AG09309 (cell line): ENCODE results near the gene TTC31.

ENCODE experiments used
- DNase-seq: peaks from one replicate; pipeline ENCODE4 v3.0.0-alpha.2; 2010; ENCODE audit warnings: low read depth
- H3K4me3 ChIP-seq: 2 replicates; pipeline ENCODE4 v1.5.1; 2011; ENCODE audit warnings: mild to moderate bottlenecking, low read depth, low read length, moderate library complexity; ENCODE audit not compliant: control insufficient read depth
- TF ChIP-seq, protein P1 (sequence below): IDR thresholded peaks from 2 replicates; pipeline ENCODE4 v1.5.1; 2011; ENCODE audit warnings: mild to moderate bottlenecking, low read depth, low read length, inconsistent platforms; ENCODE audit not compliant: insufficient read depth, control insufficient read depth; ENCODE audit errors: missing control alignments

Gene TTC31

DNA sequence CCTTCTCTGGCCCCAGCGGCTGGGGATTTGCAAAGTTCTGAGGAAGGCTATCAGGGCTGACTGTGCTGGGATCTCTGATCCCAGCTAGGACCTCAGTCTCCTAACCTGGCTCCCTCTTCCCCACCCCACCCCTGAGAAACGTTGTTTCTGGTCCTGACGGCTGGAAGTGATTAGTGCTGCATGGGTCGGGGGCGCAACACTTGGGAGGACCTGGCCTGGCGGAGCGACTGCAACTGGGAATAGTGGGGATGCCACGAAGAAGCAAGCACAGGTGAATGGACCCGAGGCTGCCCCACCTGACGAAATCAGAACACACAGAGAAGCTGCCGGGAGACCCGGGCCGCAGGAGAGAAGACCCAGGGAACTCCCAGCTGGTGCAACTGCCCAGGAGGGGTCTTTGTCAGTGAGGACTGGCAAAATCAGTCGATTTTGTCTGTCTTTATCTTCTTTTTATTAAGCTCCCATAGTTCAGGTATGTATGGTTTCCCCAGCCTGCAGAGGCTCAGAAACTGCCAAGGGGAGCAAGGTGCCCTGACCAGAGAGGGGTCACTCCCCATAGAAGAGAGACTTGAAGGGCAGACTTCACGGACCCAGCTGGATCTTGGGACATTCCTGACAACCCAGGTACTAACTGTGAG, 17.2 kb downstream of the TTC31 start:
- TF ChIP-seq, protein P1, sequence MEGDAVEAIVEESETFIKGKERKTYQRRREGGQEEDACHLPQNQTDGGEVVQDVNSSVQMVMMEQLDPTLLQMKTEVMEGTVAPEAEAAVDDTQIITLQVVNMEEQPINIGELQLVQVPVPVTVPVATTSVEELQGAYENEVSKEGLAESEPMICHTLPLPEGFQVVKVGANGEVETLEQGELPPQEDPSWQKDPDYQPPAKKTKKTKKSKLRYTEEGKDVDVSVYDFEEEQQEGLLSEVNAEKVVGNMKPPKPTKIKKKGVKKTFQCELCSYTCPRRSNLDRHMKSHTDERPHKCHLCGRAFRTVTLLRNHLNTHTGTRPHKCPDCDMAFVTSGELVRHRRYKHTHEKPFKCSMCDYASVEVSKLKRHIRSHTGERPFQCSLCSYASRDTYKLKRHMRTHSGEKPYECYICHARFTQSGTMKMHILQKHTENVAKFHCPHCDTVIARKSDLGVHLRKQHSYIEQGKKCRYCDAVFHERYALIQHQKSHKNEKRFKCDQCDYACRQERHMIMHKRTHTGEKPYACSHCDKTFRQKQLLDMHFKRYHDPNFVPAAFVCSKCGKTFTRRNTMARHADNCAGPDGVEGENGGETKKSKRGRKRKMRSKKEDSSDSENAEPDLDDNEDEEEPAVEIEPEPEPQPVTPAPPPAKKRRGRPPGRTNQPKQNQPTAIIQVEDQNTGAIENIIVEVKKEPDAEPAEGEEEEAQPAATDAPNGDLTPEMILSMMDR, result no peak
- H3K4me3 ChIP-seq, result peak overlapping the region; percentile 47; the same call in 1 of the 2 replicates
- DNase-seq, result no peak

DNA sequence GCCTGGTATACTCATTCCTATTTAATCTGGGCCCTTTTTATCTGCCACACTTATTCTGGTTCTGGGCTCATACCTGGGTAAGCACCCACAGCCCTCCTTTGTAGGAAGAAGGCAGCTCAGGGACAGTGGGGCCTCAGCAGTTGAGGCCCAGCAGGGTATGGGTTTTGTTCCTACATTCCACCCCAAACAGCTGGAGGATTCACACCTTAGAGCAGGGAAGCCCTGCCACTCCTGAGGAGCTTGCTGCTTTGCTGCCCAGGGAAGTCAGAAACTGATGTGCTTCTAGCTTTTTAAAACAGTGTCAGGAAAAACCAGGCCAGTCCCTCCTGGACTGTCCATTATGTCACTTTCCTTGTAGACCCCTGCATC, 17.7 kb downstream of the TTC31 start:
- no peak for DNase-seq
- no peak overlapping the region for H3K4me3 ChIP-seq
- TF ChIP-seq, protein P1, result no peak

DNA sequence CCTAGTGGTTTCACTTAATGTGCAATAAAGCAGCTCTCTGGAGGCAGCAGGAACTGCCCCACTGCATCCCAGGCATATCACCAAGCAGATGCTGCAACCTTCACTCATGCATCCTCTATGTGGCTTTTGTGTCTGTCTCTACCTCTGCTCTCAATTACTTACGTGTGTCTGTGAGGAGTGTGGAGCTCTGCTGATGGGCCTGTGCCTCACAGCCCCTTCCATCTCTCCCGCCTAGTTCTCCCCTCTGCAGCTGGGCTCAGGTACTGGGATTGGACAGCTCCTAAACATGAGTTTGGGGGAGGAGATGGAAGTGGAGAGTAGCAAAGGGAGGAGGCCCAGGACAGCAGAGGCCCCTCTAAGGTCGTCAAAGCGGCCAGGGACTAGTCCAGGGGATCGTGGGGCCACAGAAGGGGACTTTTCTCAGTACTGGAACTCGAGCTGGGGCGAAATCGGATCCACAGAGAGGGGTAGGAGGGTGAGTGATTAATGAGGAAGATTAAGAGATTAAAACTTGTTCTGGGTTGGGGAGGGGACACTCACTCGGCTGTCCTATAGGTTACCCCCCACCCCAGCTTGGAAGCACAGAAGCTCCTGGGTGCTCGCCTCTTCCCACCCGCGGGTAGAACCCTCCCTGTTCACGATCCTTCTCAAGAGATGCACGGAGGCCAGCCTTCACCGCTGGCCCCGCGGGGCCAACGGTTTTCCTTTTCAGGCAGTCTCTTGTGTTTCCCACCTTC, 18.6 kb downstream of the TTC31 start:
- no peak for DNase-seq
- H3K4me3 ChIP-seq, result no peak overlapping the region
- TF ChIP-seq, protein P1, result no peak

DNA sequence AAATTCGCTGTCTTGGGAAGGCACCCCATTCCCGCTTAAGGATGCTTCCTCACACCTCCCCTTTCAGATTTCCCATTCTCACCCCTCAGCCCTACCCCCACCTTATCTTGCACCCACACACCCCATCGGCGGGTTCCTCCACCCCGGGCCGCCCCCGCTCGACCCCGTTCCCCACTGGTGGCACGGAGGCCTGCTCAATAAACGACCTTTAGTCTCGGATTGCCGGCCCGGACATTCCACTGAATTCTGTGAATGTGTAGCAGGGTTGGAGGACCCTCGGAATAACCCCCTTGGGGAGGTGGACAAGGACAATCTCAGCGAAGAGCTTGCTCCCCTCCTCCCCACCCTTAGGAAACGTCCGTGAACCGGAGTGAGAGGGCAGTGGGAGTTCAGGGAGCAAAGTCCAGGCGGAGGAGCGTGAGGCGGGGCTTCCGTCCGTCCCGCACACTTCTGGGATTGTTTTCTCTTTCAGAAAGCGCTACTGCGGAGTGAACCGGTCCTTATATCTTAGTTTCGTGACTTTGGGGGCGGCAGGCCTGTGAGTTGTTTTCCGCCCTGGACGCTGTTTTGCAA, 19.4 kb downstream of the TTC31 start:
- DNase-seq, result no peak
- H3K4me3 ChIP-seq, result peak overlapping the region; percentile 65
- TF ChIP-seq, protein P1, result no peak

DNA sequence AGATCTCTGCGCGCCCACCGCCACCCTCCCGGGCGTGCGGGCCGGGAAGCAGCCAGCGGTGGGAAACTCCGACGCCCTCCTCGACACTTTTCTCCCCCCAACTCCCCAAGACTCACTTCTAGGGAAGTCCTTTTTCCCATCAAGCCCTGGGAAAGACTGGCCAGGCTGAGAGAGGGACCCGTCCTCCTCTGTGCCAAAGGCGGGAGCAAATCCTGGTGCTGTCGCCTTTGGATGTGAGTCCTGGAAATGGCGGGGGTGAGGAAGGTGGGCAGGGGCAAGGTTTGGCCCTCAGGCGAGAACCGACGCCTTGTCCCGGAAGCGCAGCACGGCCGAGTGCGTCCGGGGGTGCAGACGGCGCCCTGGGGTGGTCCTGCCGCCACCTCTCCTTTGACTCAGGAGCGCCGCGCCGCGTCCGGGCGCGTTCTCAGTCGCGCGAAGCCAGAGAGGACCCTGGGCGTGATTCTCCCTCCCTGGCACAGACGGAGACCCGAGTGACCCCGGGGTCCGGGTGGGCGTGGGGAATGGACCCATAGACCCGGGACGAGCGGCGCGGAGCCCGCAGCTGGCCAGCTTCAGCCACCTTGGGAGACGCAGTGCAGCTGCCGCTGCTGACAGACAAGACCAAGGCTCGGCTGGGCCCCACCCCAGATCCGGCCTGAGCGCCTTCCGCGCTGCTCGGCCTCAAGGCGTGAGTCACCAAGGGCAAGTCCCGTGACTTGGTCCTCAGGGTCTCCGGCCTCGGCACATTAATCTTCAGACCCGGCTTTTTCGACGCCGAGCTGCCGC, 20.0 kb downstream of the TTC31 start:
- TF ChIP-seq, protein P1, result peak; percentile 34
- DNase-seq, result peak; percentile 34
- H3K4me3 ChIP-seq, result peak overlapping the region; percentile 65
